ENCODE data around the gene NUP214. TPM values are rescaled to one million over a fixed set of nuclear protein-coding genes. Genes with fewer than 3 reads are reported as not detected.

Gene NUP214
- total and polyA plus RNA-seq, 4 donors: 23.5 to 60.7 (median 37.8) TPM

DNA sequence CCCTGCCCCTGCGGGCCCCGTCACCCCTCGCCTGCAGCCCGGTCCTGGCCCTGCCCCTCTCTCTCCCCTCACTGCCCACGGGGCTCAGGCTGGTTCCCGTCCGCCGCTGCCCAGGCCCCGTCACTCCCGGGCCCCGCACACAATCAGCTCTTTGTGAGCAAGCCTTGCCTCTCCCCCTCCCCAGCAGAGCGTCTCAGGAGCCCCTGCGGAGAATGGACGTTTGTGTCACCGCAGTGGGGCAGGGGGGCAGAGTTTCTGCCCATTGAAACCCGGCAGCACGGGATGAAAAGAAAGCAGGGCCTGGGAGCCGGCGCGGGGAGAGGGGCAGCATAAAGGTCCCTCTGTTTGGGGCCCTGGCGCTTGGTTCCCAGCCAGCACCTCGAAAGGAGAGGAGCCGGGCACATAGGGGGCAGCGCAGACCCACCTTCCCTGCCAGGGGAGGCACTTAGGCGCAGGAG is 13.5 kb upstream of the NUP214 start:
- WGBS, 2 donors: 84 to 89% methylated on average over 24 of the region's 25 CpGs
- peak; percentile 36 to 77 (median 71) for DNase-seq
- H3K9me3 ChIP-seq (ENCODE audit: control insufficient read depth in 4 of 4, insufficient read depth in 3 of 4, low read length in 3 of 4): no peaks in the 10 kb centered on the region
- no peaks in the 10 kb centered on the region for H3K36me3 ChIP-seq (ENCODE audit: control insufficient read depth in 4 of 4, insufficient read depth in 4 of 4, low read length in 4 of 4)
- no peak overlapping the region for H3K27ac ChIP-seq (ENCODE audit: low read depth in 1 of 2, low read length in 1 of 2)
- no peak for ATAC-seq (ENCODE audit: insufficient read depth, low FRiP score)
- TF ChIP-seq, protein P1, sequence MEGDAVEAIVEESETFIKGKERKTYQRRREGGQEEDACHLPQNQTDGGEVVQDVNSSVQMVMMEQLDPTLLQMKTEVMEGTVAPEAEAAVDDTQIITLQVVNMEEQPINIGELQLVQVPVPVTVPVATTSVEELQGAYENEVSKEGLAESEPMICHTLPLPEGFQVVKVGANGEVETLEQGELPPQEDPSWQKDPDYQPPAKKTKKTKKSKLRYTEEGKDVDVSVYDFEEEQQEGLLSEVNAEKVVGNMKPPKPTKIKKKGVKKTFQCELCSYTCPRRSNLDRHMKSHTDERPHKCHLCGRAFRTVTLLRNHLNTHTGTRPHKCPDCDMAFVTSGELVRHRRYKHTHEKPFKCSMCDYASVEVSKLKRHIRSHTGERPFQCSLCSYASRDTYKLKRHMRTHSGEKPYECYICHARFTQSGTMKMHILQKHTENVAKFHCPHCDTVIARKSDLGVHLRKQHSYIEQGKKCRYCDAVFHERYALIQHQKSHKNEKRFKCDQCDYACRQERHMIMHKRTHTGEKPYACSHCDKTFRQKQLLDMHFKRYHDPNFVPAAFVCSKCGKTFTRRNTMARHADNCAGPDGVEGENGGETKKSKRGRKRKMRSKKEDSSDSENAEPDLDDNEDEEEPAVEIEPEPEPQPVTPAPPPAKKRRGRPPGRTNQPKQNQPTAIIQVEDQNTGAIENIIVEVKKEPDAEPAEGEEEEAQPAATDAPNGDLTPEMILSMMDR (IDR thresholded peaks at IDR 0.05; ENCODE audit: control extremely low read depth, extremely low read depth): no peak
- peaks cover 0 to 3% (median 0%) of the 10 kb centered on the region in 5 donors for H3K4me1 ChIP-seq (ENCODE audit: control insufficient read depth in 5 of 5, insufficient read depth in 5 of 5, low read length in 5 of 5)
- H3K9ac ChIP-seq (ENCODE audit: insufficient read depth in 1 of 2, low read length in 2 of 2): no peak overlapping the region
- H3K4me3 ChIP-seq: no peak overlapping the region
- H3K27me3 ChIP-seq (ENCODE audit: control insufficient read depth in 3 of 3, insufficient read depth in 3 of 3, low read length in 2 of 3): no peaks in the 10 kb centered on the region

DNA sequence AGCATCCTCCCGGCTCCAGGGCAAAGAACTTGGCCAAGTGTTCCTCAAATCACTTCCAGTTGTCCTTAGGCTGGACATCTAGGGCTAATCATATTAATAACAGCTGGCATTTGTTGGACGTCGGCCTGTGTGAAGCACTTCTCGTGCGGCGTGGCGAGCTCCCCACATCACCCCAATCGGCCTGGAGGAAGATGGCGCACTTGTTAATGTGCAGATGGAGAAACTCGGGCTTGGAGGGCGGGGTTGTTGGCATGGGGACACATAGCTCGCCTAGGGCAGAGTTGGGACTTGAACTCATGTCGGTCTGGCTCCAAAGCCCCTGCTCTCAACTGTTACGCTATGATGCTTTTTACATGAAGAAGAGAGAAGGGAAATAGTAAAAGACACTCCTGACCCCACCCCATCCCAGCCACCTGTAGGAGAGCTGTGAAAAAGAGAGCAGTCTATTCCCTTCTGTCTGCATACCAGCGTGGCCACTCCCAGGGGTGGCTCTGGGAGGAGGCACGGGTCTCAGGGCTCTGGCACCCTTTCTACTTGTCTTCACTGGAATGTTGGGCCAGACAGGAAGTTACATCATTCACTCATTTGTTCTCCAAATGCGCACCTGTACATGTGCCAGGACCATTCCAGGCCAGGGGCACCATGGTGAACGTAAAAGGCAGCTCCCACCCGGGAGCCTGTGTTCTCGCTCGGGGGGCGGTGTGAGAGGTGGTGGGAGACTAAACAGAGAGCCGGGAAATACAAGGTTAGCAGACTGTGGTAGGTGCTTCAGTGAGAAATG is 12.8 kb upstream of the NUP214 start:
- Histone ChIP-seq H3K36me3 (ENCODE audit: control insufficient read depth in 4 of 4, insufficient read depth in 4 of 4, low read length in 4 of 4) (no peaks in the 10 kb centered on the region), H3K9me3 (ENCODE audit: control insufficient read depth in 4 of 4, insufficient read depth in 3 of 4, low read length in 3 of 4) (no peaks in the 10 kb centered on the region), H3K27ac (ENCODE audit: low read depth in 1 of 2, low read length in 1 of 2) (no peak overlapping the region), H3K27me3 (ENCODE audit: control insufficient read depth in 3 of 3, insufficient read depth in 3 of 3, low read length in 2 of 3) (no peaks in the 10 kb centered on the region), H3K4me1 (ENCODE audit: control insufficient read depth in 5 of 5, insufficient read depth in 5 of 5, low read length in 5 of 5) (peaks cover 0 to 3% (median 0%) of the 10 kb centered on the region in 5 donors), H3K4me3 (no peak overlapping the region), H3K9ac (ENCODE audit: insufficient read depth in 1 of 2, low read length in 2 of 2) (no peak overlapping the region)
- WGBS, 2 donors: 86 to 88% methylated on average over 23 of the region's 23 CpGs
- DNase-seq (no peak), ATAC-seq (ENCODE audit: insufficient read depth, low FRiP score) (no peak)
- TF ChIP-seq, protein P1 (IDR thresholded peaks at IDR 0.05; ENCODE audit: control extremely low read depth, extremely low read depth): no peak

DNA sequence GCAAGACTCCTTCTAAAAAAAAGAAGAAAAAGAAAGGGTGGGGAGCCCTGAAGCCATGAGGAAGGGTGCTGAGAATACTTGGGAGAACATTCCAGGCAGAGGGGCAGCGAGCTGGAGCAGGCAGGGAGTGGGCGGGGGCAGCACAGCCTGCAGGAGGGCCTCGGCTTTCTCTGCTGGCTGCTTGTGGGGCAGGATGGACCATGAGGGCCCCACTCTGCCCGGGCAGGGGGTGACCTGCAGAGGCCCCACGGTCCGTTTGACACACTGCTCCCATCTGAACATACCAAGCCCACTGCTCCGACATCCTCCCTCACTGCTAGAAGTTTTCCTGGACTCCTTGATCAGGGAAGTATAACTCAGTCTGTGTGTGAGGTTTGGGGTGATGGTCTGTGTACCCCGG is 11.7 kb upstream of the NUP214 start:
- no peak overlapping the region for H3K27ac ChIP-seq (ENCODE audit: low read depth in 1 of 2, low read length in 1 of 2)
- no peaks in the 10 kb centered on the region for H3K36me3 ChIP-seq (ENCODE audit: control insufficient read depth in 4 of 4, insufficient read depth in 4 of 4, low read length in 4 of 4)
- no peak for ATAC-seq (ENCODE audit: insufficient read depth, low FRiP score)
- H3K9ac ChIP-seq (ENCODE audit: insufficient read depth in 1 of 2, low read length in 2 of 2): no peak overlapping the region
- peaks cover 0 to 3% (median 0%) of the 10 kb centered on the region in 5 donors for H3K4me1 ChIP-seq (ENCODE audit: control insufficient read depth in 5 of 5, insufficient read depth in 5 of 5, low read length in 5 of 5)
- no peaks in the 10 kb centered on the region for H3K27me3 ChIP-seq (ENCODE audit: control insufficient read depth in 3 of 3, insufficient read depth in 3 of 3, low read length in 2 of 3)
- H3K9me3 ChIP-seq (ENCODE audit: control insufficient read depth in 4 of 4, insufficient read depth in 3 of 4, low read length in 3 of 4): no peaks in the 10 kb centered on the region
- TF ChIP-seq, protein P1 (IDR thresholded peaks at IDR 0.05; ENCODE audit: control extremely low read depth, extremely low read depth): no peak
- H3K4me3 ChIP-seq: no peak overlapping the region
- WGBS, 2 donors: 87 to 93% methylated on average over 8 of the region's 8 CpGs
- DNase-seq: no peak

Measured in lung (tissue), 12 donors.